SU-DHL-6 (cell line): ENCODE data around the gene ATP13A4.

Experiments used
- H2AFZ ChIP-seq: fragments of 200-600 bp; sonication (generic); 2 replicates; pipeline ENCODE4 v1.6.1; 2014; ENCODE audit warnings: low read depth, mild to moderate bottlenecking, moderate library complexity, mixed read lengths, antibody characterized with exemption, low read length; ENCODE audit not compliant: severe bottlenecking
- H3F3A ChIP-seq: fragments of 200-600 bp; shearing (Covaris generic); 2 replicates; pipeline ENCODE4 v1.6.0; 2016; ENCODE audit warnings: antibody characterized with exemption, mild to moderate bottlenecking; ENCODE audit not compliant: insufficient read depth
- H3K27ac ChIP-seq: fragments of 200-600 bp; sonication (generic); 2 replicates; pipeline ENCODE4 v1.5.1; 2016; ENCODE audit warnings: low read depth, mild to moderate bottlenecking, low read length, moderate library complexity, mixed read lengths
- H3K27me3 ChIP-seq: fragments of 200-600 bp; sonication (generic), shearing (Covaris generic); 2 replicates; pipeline ENCODE4 v1.6.0; 2014; ENCODE audit warnings: mild to moderate bottlenecking, low read length
- H3K36me3 ChIP-seq: fragments of 200-600 bp; sonication (generic); 2 replicates; pipeline ENCODE4 v1.6.1; 2014; ENCODE audit warnings: mild to moderate bottlenecking, low read length, mixed read lengths
- H3K4me2 ChIP-seq: fragments of 300-600, 200-600 bp; shearing (Covaris generic), sonication (generic); 2 replicates; pipeline ENCODE4 v1.6.0; 2014; ENCODE audit warnings: low read length, low read depth, mild to moderate bottlenecking; ENCODE audit not compliant: poor library complexity, severe bottlenecking
- H3K4me3 ChIP-seq: fragments of 200-600 bp; sonication (generic); 2 replicates; pipeline ENCODE4 v1.5.1; 2014; ENCODE audit warnings: antibody characterized with exemption, low read length, mild to moderate bottlenecking, mixed read lengths; ENCODE audit not compliant: insufficient read depth, poor library complexity, severe bottlenecking
- H3K79me2 ChIP-seq: fragments of 200-600 bp; sonication (generic); 2 replicates; pipeline ENCODE4 v1.6.1; 2014; ENCODE audit warnings: mild to moderate bottlenecking, low read length, moderate library complexity; ENCODE audit not compliant: insufficient read depth
- H3K9ac ChIP-seq: fragments of 200-600 bp; sonication (generic); 2 replicates; pipeline ENCODE4 v1.7.0; 2014; ENCODE audit warnings: mild to moderate bottlenecking, low read length
- H3K9me2 ChIP-seq: fragments of 200-600 bp; sonication (generic); replicated peaks from 2 replicates; pipeline ENCODE4 v1.6.1; 2014; ENCODE audit warnings: low read length; ENCODE audit not compliant: insufficient read depth
- H3K9me3 ChIP-seq: fragments of 200-600 bp; sonication (generic); 2 replicates; pipeline ENCODE4 v1.6.1; 2014; ENCODE audit warnings: low read length, mixed read lengths; ENCODE audit not compliant: insufficient read depth
- H4K20me1 ChIP-seq: fragments of 200-600 bp; sonication (generic); 2 replicates; pipeline ENCODE4 v1.6.1; 2014; ENCODE audit warnings: low read depth, mild to moderate bottlenecking, antibody characterized with exemption, low read length, moderate library complexity, mixed read lengths
- EZH2phosphoT487 ChIP-seq: fragments of 200-600 bp; sonication (generic), shearing (Covaris generic); conservative IDR thresholded peaks from 2 replicates; pipeline ENCODE4 v1.6.1; 2018; ENCODE audit warnings: mild to moderate bottlenecking, antibody characterized with exemption, low read length, moderate library complexity, mixed read lengths
- TF ChIP-seq, protein P1 (sequence below): fragments of 200-600 bp; sonication (generic); IDR thresholded peaks from one replicate; pipeline ENCODE4 v1.5.1; 2017; ENCODE audit warnings: antibody characterized with exemption, mild to moderate bottlenecking, low read length, moderate library complexity; ENCODE audit not compliant: insufficient read depth, poor library complexity, severe bottlenecking

The ATP13A4 gene

GRCh38 chr3:193560091-193560490 lies 5.4 kb upstream of the ATP13A4 start:
- H3K27me3 ChIP-seq = no peaks in the 10 kb centered on the region
- H3K4me2 ChIP-seq = no peak overlapping the region
- H3K4me3 ChIP-seq = no peak overlapping the region

GRCh38 chr3:193559100-193559499 lies 4.4 kb upstream of the ATP13A4 start:
- no peak for TF ChIP-seq EZH2phosphoT487
- TF ChIP-seq, protein P1, sequence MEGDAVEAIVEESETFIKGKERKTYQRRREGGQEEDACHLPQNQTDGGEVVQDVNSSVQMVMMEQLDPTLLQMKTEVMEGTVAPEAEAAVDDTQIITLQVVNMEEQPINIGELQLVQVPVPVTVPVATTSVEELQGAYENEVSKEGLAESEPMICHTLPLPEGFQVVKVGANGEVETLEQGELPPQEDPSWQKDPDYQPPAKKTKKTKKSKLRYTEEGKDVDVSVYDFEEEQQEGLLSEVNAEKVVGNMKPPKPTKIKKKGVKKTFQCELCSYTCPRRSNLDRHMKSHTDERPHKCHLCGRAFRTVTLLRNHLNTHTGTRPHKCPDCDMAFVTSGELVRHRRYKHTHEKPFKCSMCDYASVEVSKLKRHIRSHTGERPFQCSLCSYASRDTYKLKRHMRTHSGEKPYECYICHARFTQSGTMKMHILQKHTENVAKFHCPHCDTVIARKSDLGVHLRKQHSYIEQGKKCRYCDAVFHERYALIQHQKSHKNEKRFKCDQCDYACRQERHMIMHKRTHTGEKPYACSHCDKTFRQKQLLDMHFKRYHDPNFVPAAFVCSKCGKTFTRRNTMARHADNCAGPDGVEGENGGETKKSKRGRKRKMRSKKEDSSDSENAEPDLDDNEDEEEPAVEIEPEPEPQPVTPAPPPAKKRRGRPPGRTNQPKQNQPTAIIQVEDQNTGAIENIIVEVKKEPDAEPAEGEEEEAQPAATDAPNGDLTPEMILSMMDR = no peak
- no peaks in the 10 kb centered on the region for H3K9me2 ChIP-seq
- no peak overlapping the region for H2AFZ ChIP-seq
- no peaks in the 10 kb centered on the region for H3K27me3 ChIP-seq
- no peaks in the 10 kb centered on the region for H3K9me3 ChIP-seq
- H3K4me3 ChIP-seq = no peak overlapping the region
- H3F3A ChIP-seq = no peaks in the 10 kb centered on the region
- no peaks in the 10 kb centered on the region for H4K20me1 ChIP-seq
- no peaks in the 10 kb centered on the region for H3K36me3 ChIP-seq
- no peak overlapping the region for H3K9ac ChIP-seq
- H3K4me2 ChIP-seq = no peak overlapping the region
- H3K27ac ChIP-seq = no peak overlapping the region
- H3K79me2 ChIP-seq = no peaks in the 10 kb centered on the region

More at GRCh38 chr3:193560091-193560490, 5.4 kb upstream of the ATP13A4 start:
- H3K27ac ChIP-seq = no peak overlapping the region
- H2AFZ ChIP-seq = no peak overlapping the region
- H3K9me3 ChIP-seq = no peaks in the 10 kb centered on the region
- H3F3A ChIP-seq = no peaks in the 10 kb centered on the region
- no peaks in the 10 kb centered on the region for H4K20me1 ChIP-seq
- no peaks in the 10 kb centered on the region for H3K36me3 ChIP-seq
- no peak overlapping the region for H3K9ac ChIP-seq
- no peaks in the 10 kb centered on the region for H3K9me2 ChIP-seq
- TF ChIP-seq, protein P1 = no peak
- no peak for TF ChIP-seq EZH2phosphoT487
- no peaks in the 10 kb centered on the region for H3K79me2 ChIP-seq

DNA sequence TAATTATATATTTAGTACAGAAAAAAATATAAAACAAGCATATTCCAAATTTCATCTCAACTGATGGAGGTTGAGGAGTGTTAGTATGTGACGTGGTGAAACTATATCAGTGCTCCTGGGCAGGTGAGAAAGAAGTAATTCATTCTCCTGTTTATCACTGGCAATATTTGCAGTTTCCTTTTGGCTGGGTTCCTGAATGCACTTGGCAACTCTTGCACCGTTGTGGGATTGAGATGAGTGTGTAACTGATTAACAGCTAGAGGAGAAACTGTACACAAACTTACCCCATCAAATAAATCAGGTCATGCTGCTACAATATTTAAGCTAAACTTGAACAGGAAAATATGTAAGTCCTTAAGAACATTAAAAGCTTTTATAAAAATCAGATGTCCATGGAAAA lies 2.1 kb upstream of the ATP13A4 start:
- H3K36me3 ChIP-seq = no peaks in the 10 kb centered on the region
- TF ChIP-seq, protein P1 = no peak
- TF ChIP-seq EZH2phosphoT487 = no peak
- no peak overlapping the region for H3K9ac ChIP-seq
- no peak overlapping the region for H2AFZ ChIP-seq
- no peaks in the 10 kb centered on the region for H3K9me2 ChIP-seq
- no peaks in the 10 kb centered on the region for H3F3A ChIP-seq
- H3K79me2 ChIP-seq = no peaks in the 10 kb centered on the region
- no peaks in the 10 kb centered on the region for H3K9me3 ChIP-seq
- H3K4me3 ChIP-seq = no peak overlapping the region
- no peak overlapping the region for H3K27ac ChIP-seq
- no peak overlapping the region for H3K4me2 ChIP-seq
- H4K20me1 ChIP-seq = no peaks in the 10 kb centered on the region
- no peaks in the 10 kb centered on the region for H3K27me3 ChIP-seq
